Measurements from ENCODE around the gene CHTOP.
A peak's percentile ranks its signal among the peaks of the same experiment; 100 is the strongest.

The CHTOP gene

DNA sequence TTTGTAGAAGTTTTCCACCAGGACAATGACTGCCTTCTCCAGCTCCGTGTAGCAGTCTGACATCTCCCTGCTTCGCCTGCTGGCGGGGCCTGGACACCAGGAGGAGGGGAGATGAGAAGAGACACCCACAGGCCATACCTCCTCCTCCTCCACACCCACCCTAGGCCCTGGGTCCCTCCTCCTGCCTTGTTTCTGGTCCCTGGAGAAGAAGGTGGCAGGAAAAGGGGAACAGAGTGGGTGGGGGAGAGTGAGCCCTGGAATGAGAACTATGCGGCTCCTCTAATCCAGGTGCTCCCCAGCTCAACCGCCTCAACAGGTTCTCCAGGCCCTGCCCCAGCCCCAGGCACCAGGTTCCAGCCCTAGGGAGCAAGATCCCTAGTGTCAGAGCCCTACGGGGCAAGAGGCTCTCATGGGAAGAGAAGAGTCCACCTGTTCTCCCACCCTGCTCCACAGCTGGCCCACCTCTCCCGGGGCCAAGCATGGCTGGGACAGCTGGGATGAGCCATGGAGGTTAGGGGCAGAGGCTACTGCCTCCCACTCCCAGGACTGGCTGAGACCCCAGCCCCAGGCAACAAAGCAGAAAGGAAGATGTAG is 25.7 kb upstream of the CHTOP start:
- in situ Hi-C loops (cut with HindIII; ENCODE audit: low pct_unique_long_range_greater_than_20kb, low sequenced_read_pairs): no loop called here
- TF ChIP-seq JUND (IDR thresholded peaks at IDR 0.05; ENCODE audit: low read depth): no peak
- peak; percentile 77 to 97 for DNase-seq (ENCODE audit: low read depth in 1 of 2, low spot score in 1 of 2)

DNA sequence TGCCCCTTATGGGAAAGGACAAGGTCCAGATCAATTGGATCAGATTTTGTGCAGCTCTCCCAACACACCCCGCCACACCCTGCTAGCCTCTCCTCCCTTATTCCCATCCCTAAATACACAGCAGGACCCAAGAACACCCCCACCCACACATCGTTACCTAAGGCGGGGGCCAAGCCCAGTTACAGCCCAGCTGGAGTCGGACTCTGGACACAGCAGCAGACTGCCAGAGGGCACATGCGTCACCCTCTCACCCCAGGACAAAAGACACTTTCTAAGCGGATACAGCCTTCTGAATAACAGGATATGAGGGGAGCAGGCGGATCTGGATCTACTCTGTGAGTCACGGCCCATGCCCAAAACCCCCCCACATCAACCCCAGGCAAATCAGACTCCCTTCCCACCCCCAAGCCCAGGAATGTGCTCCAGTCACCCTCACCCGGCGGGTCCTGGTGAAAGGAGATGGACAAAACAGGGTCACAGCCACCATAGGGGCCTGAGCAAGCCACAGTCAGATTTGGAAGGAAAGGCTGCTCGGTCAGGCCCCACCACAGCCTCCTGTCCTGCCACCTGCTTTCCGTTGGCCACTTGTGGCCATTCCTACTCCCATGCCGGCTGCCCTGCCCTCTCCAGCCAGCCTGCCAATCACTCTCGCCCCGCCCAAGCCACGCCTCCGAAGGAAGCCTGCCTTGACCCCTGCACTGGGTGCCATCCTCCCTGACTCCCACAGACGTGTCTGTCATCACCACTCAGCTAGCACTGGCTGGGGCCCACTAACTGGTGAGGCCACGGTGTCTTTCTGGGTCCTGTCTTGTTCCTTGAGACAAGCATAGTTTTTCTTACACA is 24.9 kb upstream of the CHTOP start:
- TF ChIP-seq JUND (IDR thresholded peaks at IDR 0.05; ENCODE audit: low read depth): no peak
- in situ Hi-C loops (cut with HindIII; ENCODE audit: low pct_unique_long_range_greater_than_20kb, low sequenced_read_pairs): no loop called here
- DNase-seq (ENCODE audit: low read depth in 1 of 2, low spot score in 1 of 2): peak; percentile 85 to 93

DNA sequence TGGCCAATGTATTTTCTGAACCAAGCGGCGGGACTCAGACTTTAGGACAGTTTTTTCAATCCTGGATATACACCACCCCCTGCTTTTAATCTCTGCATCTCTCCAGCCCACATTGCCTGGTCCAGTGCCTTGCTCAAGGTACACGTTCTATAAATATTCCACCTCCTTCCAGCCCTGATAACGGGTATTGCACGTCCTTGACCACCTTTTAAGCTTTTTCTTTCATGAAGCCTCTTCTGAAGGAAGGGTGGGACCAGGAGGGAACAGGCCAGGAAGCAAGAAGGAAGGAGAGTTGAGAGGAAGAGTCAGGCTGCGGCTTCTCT is 24.3 kb upstream of the CHTOP start:
- in situ Hi-C loops (cut with HindIII; ENCODE audit: low pct_unique_long_range_greater_than_20kb, low sequenced_read_pairs): no loop called here
- no peak for DNase-seq (ENCODE audit: low read depth in 1 of 2, low spot score in 1 of 2)
- no peak for TF ChIP-seq JUND (IDR thresholded peaks at IDR 0.05; ENCODE audit: low read depth)

DNA sequence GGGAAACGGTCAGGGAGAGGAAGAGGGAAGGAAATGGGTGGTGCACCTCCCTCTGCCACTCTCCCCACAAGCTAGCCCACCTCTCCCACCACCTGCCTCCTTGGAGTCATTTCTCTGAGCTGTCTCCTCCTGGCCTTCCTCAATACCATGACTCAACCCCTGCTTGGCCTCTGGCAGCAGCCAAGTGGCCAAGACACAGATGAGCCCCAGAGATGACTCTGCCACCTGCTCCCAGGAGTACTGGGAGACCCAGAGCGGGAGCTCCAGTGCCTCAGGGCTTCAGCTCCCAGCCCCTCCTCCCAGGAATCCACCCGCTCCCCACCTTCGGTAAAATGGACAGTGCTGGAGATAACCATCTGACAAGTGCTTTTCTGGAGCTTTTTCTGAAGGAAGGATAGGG is 23.5 kb upstream of the CHTOP start:
- DNase-seq (ENCODE audit: low read depth in 1 of 2, low spot score in 1 of 2): peak in 1 of 2 experiments; percentile 57
- no peak for TF ChIP-seq JUND (IDR thresholded peaks at IDR 0.05; ENCODE audit: low read depth)
- in situ Hi-C loops (cut with HindIII; ENCODE audit: low pct_unique_long_range_greater_than_20kb, low sequenced_read_pairs): no loop called here

DNA sequence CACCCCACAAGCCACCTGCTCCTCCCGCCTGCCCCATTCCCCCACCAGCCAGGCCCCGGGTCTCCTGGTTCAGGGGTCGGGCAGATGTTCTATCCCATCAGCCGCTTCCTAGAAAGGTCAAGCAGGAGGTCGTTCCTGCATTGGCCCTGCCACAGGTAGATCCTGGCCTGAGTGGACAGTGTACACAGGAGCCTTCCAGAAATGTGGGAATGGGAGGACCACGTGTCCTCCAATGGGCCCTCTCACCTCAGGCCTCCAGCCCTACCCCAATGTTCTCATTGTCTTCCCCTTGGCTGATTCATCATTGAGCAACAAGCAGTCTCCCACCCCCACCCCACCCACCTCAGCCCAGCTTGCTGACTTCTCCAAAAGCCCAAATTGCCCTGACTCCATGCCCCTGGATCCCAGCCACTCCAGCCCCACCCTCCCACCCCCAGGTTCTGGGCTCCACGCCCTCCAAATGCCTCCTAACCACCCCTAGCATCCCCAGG is 23.0 kb upstream of the CHTOP start:
- in situ Hi-C loops (cut with HindIII; ENCODE audit: low pct_unique_long_range_greater_than_20kb, low sequenced_read_pairs): no loop called here
- TF ChIP-seq JUND (IDR thresholded peaks at IDR 0.05; ENCODE audit: low read depth): no peak
- no peak for DNase-seq (ENCODE audit: low read depth in 1 of 2, low spot score in 1 of 2)

DNA sequence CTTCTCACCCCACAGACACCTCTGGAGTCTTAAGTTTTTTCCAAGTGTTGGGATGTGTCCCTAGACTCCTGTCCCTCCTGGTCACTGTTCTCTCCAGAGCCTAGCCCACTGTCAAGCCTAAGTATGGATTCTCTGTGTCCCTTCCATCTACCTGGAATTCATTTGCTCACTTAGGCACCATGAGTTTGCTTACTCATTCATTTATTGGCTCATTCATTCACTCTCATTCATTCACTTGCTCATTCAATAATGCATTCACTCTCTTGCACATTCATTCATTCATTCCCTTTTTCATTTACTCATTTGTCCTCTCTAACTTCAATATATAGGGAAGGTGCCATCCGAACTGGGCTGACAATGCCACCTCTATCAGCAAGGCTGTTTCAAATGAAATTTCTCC is 22.5 kb upstream of the CHTOP start:
- no peak for TF ChIP-seq JUND (IDR thresholded peaks at IDR 0.05; ENCODE audit: low read depth)
- in situ Hi-C loops (cut with HindIII; ENCODE audit: low pct_unique_long_range_greater_than_20kb, low sequenced_read_pairs): no loop called here
- DNase-seq (ENCODE audit: low read depth in 1 of 2, low spot score in 1 of 2): no peak

DNA sequence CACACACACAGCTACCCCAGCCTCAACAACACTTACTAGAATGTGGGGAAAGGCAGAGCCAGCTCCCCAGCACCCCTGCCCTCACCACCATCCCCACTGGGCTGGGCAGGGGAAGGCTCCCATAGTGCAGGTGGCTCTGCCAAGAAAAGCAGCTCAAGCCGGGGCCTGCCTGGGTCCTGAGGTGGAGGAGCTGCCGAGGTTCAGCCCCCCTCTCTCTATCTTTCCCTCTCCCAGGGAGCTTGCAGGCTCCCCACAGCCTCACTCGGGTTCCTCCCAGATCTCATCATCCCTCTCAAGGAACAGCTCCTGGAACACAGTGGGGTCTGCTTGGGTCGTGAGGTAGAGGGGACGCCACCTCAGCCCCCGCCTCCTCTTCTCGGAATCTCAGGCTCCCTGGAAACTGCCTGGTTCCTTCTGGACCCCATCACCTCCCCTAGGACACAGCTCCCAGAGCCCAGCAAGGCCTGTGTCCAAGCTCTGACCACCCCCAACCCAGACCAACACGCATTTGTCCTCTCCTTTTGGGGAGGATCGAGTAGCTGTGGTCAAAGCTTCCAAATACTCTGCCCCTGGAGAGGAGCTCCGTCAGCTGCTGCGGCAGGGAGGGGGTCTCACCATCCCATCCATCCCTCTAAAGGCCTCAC is 21.6 kb upstream of the CHTOP start:
- in situ Hi-C loops (cut with HindIII; ENCODE audit: low pct_unique_long_range_greater_than_20kb, low sequenced_read_pairs): no loop called here
- no peak for DNase-seq (ENCODE audit: low read depth in 1 of 2, low spot score in 1 of 2)
- TF ChIP-seq JUND (IDR thresholded peaks at IDR 0.05; ENCODE audit: low read depth): no peak

DNA sequence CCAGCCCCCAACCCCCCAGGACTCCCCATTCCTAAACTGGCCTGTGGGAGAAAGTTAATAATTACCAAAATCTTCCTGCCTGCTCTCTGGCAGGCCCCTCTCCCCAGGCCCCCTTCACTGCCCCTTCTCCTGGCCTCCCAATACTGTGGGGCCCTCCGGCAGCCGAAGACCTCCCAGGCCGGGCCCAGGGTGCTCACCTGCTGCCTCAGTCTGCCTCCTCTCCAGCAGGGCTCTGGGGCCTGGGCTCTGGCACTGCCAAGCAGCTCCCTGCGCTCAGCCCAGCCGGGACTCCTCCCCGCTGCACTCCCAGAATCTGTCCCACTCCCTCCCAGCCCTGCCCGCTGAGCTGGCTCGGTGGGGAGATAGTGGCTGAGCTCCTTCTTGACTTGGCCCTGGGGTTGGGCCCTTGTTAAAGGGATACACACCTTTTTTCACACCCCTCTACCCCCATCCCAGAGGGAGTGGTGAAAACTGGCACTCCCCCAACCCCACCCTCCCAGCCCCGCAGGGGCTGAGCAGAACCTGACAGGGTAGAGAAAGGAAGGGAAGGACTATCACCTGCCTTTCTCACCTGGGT is 21.0 kb upstream of the CHTOP start, which contains the start of gene S100A16:
S100A16 (minus strand) TSS at position 383 of the 577 bp plus-strand sequence. CDS start 4,986 bp downstream, outside the sequence.
- no peak for TF ChIP-seq JUND (IDR thresholded peaks at IDR 0.05; ENCODE audit: low read depth)
- peak; percentile 90 to 92 for DNase-seq (ENCODE audit: low read depth in 1 of 2, low spot score in 1 of 2)
- in situ Hi-C loops (cut with HindIII; ENCODE audit: low pct_unique_long_range_greater_than_20kb, low sequenced_read_pairs): no loop called here

DNA sequence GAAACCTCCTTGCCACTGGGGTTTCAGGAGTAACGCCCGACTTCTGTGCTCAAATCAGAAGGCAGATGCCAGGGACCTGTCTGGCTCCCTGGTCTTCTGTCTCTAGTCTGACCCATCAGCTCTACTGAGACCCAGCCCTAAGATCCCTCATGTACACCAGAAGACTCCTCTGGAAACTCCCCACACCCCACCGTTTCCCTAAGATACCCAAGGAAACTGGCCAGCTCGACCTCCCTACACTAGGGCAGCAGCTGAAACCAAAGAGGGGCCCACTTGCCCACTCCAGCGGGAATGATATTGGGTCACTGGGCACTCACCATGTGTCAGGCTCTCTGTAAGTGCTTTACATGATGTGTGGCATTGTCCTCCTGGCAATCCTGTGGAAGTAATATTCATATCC is 20.5 kb upstream of the CHTOP start:
- no peak for DNase-seq (ENCODE audit: low read depth in 1 of 2, low spot score in 1 of 2)
- TF ChIP-seq JUND (IDR thresholded peaks at IDR 0.05; ENCODE audit: low read depth): no peak
- in situ Hi-C loops (cut with HindIII; ENCODE audit: low pct_unique_long_range_greater_than_20kb, low sequenced_read_pairs): no loop called here

DNA sequence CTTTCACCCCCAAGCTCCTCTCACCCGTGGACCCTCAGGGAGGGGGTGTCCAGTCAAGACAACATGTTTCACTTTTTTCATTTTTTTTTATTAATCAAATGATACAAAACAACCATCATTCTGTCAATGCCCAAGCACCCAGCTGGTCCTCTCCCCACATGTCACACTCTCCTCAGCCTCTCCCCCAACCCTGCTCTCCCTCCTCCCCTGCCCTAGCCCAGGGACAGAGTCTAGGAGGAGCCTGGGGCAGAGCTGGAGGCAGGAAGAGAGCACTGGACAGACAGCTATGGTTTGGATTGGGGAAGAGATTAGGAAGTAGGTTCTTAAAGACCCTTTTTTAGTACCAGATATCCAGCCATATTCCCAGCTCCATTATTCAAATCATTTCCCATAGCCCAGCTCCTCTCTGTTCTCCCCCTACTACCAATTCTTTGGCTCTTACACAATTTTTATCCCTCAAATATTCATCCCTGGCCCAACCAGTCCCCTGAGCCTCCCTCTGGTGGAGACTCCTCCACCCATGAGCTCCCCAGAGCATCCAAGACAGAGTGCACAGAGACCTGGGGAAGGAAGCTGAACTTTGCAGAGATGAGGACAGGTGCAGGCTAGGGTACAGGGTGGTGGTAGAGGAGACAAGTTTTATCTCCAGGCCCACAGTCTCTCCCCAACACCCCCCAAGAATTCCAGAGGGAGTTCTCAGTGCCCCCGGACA is 19.5 kb upstream of the CHTOP start:
- in situ Hi-C loops (cut with HindIII; ENCODE audit: low pct_unique_long_range_greater_than_20kb, low sequenced_read_pairs): no loop called here

DNA sequence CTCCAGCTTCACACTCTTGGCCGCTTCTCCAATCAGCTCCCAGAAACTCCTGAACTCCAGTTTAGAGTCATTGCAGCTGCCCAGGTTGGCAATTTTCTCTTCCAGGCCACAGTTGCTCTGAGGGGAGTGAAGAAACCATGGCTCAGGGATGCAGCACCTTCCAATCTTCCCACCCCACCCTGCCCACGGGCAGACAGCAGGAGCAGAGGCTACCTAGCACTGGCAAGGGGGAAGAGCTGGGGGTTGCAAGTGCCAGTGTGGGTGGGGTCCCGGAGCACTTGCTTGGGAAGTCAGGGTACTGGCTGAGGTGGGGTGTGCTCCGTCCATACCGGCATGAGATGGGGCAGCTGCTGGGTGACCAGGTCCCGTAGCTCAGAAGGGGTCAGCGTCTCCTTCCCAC is 19.0 kb upstream of the CHTOP start:
- in situ Hi-C loops (cut with HindIII; ENCODE audit: low pct_unique_long_range_greater_than_20kb, low sequenced_read_pairs): no loop called here
- no peak for TF ChIP-seq JUND (IDR thresholded peaks at IDR 0.05; ENCODE audit: low read depth)
- DNase-seq (ENCODE audit: low read depth in 1 of 2, low spot score in 1 of 2): no peak

More for the DNA sequence above, 19.5 kb upstream of the CHTOP start:
- no peak for DNase-seq (ENCODE audit: low read depth in 1 of 2, low spot score in 1 of 2)
- no peak for TF ChIP-seq JUND (IDR thresholded peaks at IDR 0.05; ENCODE audit: low read depth)

DNA sequence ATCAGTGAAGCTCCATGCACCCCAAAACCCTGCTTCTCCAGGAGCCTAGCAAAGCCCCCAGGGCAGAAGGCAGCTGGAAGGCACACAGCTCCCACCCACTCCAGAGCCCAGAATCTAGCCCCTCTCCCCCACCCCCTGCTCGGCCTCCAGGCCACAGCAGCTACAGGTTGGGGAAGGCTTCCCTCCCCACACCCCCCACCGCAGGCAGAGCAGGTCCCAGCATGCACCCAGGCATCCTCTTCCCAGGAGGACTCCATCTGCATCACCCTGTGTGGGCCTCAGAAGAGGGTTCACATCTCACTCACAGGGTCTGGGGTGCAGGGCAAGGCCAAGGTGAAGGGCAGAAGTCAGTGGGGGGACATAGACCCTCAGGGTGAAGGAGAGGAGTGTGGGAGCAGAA is 18.5 kb upstream of the CHTOP start:
- no peak for TF ChIP-seq JUND (IDR thresholded peaks at IDR 0.05; ENCODE audit: low read depth)
- in situ Hi-C loops (cut with HindIII; ENCODE audit: low pct_unique_long_range_greater_than_20kb, low sequenced_read_pairs): no loop called here
- no peak for DNase-seq (ENCODE audit: low read depth in 1 of 2, low spot score in 1 of 2)

Data from T47D (cell line).